A549 treated with CpdA at 1 μM for 4 hours (cell line): ENCODE measurements around the gene COX5B. TPM values are rescaled to one million over a fixed set of nuclear protein-coding genes. Genes with fewer than 3 reads are reported as not detected.

ENCODE experiments used
- total RNA-seq: library from RNA; stranded (reverse); fragments of 200-300 nt; extraction: Qiagen RNA extraction; gene quantifications from 5 replicates; pipeline ENCODE4 v1.2.3, GENCODE V29; 2022; ENCODE audit warnings: low read depth

Gene COX5B, protein sequence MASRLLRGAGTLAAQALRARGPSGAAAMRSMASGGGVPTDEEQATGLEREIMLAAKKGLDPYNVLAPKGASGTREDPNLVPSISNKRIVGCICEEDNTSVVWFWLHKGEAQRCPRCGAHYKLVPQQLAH
- total RNA-seq = 271 to 332 TPM (median 301 TPM) in 5 replicates

DNA sequence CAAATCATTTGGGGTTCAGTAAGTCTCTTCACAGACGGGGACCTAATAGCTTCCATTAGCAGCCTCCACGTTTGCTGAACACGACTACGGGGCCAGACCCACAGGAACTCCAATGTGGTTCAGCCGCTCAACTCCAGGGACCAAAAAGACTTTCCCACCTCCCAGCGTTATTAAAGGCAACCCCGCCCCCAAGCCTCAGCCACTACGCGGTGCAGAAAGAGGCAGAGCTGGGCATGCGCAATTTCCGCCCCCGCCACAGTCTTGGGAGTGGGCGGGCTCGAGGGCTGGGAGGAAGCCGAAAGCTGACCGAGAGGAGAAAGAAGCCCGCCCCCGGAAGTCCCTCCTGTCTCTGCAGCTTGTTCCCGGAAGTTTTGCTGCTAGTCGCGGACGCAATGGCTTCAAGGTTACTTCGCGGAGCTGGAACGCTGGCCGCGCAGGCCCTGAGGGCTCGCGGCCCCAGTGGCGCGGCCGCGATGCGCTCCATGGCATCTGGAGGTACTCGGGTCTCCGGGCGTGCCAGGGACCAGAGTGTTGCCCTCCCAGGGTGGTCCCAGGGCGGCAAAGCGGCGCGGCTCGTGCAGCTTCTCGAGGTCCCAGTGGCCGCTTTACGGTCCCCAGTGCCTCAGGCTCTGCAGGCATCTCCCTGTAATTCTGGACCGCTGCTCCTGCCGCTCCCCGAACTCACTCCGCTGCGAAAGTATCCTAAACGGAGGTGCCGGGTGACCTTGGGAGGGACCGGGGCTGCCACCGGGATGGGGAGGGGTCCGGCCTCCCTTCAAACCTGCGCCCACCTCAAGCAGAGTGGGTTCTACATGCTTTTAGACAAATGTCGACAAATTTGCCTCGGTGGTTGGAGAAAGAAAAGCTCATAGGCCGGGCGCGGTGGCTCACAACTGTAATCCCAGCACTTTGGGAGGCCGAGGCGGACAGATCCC lies at the start of gene COX5B:
COX5B (plus strand) TSS at position 368 of the 935 bp plus-strand sequence; CDS start at position 393, 25 bp downstream.

GRCh38 chr2:97663962-97664635 lies 18.2 kb downstream of the COX5B start, which contains the start of gene ACTR1B:
ACTR1B (minus strand) TSS chr2:97664044; CDS start chr2:97663890, 154 bp downstream.

DNA sequence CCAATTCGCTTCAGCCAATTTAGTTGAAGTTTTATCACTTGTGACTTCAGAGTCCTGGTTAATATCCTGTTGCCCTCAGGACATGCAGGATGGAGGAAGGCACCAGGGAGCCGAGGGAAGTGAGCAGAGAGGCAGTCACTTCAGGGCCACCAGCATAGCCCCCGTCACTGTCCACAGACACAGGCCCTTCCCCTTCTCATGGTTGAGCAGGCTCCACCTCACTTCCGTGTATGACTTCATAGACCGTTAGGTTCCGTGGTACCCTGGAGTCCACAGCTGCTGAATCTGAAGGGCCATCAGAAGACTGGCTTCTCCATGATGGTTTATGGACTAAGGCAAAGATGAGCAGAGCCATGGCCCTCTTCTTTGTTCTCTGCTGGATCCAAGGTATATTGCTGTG lies 23.6 kb downstream of the COX5B start, which contains the start of gene C2orf92:
C2orf92 (plus strand) TSS at position 266 of the 400 bp plus-strand sequence; CDS start at position 342, 76 bp downstream.

Other genes with a start within 250 kb of the COX5B start
- 3.0 to 6.4 TPM (median 4.9 TPM) in 5 replicates for gene ANKRD36B, start 56.2 kb upstream of the COX5B start, total RNA-seq
- gene ACTR1B, start 18.0 kb downstream of the COX5B start, total RNA-seq = 30.3 to 44.5 TPM (median 39.2 TPM) in 5 replicates
- 0.35 to 1.6 TPM (median 0.71 TPM) in 5 replicates for gene C2orf92, start 23.7 kb downstream of the COX5B start, total RNA-seq
- 0.06 TPM in 1 of 5 replicates, not detected in the others for gene ZAP70, start 67.5 kb downstream of the COX5B start, total RNA-seq